ENCODE data around the gene TACC3.

Gene TACC3

GRCh38 chr4:1705732-1706131, 15.6 kb upstream of the TACC3 start:
- no peak overlapping the region for H3K4me2 ChIP-seq (ENCODE audit: low read depth, low read length)
- no peak overlapping the region for H3K9ac ChIP-seq (ENCODE audit: low read length)
- no peaks in the 10 kb centered on the region for H3K9me2 ChIP-seq (replicated peaks; ENCODE audit: insufficient read depth, low read length)
- no peak overlapping the region for H3K27ac ChIP-seq (ENCODE audit: low read length)
- peaks cover 78% of the 10 kb centered on the region for H4K20me1 ChIP-seq (ENCODE audit: insufficient read depth, low read length)
- peaks cover 22% of the 10 kb centered on the region for H3K36me3 ChIP-seq (replicated peaks; ENCODE audit: insufficient read depth, low read length)
- H2AFZ ChIP-seq (ENCODE audit: low read length): no peak overlapping the region
- no peak overlapping the region for H3K4me3 ChIP-seq (ENCODE audit: low read length)
- no peak for DNase-seq
- H3K27me3 ChIP-seq (replicated peaks; ENCODE audit: insufficient read depth, low read length): no peaks in the 10 kb centered on the region
- peaks cover 9% of the 10 kb centered on the region for H3K4me1 ChIP-seq (ENCODE audit: low read length)
- H3F3A ChIP-seq (ENCODE audit: insufficient read depth, low read length): peaks cover 7% of the 10 kb centered on the region
- TF ChIP-seq EZH2phosphoT487 (IDR thresholded peaks at IDR 0.05; ENCODE audit: low read length): no peak
- TF ChIP-seq EZH2 (optimal IDR thresholded peaks at IDR 0.05; ENCODE audit: low read depth, low read length): no peak
- no peak for TF ChIP-seq CTCF (IDR thresholded peaks at IDR 0.05; ENCODE audit: low read length)
- H3K79me2 ChIP-seq (ENCODE audit: low read length): peaks cover 97% of the 10 kb centered on the region
- H3K9me3 ChIP-seq (replicated peaks; ENCODE audit: insufficient read depth, low read length): no peaks in the 10 kb centered on the region

- peaks cover 9% of the 10 kb centered on the region for H3K4me1 ChIP-seq (ENCODE audit: low read length)
Observed at GRCh38 chr4:1706358-1706757, 15.0 kb upstream of the TACC3 start.

DNA sequence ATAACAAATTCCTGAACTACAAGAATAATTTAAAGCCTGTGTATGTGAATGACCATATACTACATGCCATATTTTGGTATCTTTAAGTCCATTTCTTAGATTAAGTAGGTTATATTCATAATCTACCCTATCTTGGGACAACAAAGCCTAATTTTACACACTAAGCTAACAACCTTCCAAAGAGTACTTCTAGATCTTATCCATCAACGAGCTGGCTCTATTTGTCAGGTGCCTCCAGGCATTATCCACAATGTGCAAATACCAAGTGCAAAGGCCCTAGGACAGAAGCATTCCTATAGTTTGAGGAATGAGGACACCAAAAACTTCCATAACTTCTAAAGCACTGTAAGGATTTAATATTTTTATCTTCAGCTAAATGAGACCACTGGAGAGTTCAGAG, 12.7 kb upstream of the TACC3 start:
- Histone ChIP-seq H3K9ac (ENCODE audit: low read length) (no peak overlapping the region), H3K27me3 (replicated peaks; ENCODE audit: insufficient read depth, low read length) (no peaks in the 10 kb centered on the region), H3K4me3 (ENCODE audit: low read length) (no peak overlapping the region), H3K9me3 (replicated peaks; ENCODE audit: insufficient read depth, low read length) (no peaks in the 10 kb centered on the region), H3F3A (ENCODE audit: insufficient read depth, low read length) (peaks cover 13% of the 10 kb centered on the region), H3K79me2 (ENCODE audit: low read length) (peaks cover 90% of the 10 kb centered on the region), H3K4me2 (ENCODE audit: low read depth, low read length) (peak overlapping the region; percentile 21; the same call in 1 of the 2 replicates), H2AFZ (ENCODE audit: low read length) (no peak overlapping the region), H4K20me1 (ENCODE audit: insufficient read depth, low read length) (peaks cover 55% of the 10 kb centered on the region), H3K4me1 (ENCODE audit: low read length) (peaks cover 9% of the 10 kb centered on the region), H3K36me3 (replicated peaks; ENCODE audit: insufficient read depth, low read length) (peaks cover 14% of the 10 kb centered on the region), H3K27ac (ENCODE audit: low read length) (no peak overlapping the region), H3K9me2 (replicated peaks; ENCODE audit: insufficient read depth, low read length) (no peaks in the 10 kb centered on the region)
- DNase-seq: no peak
- no peak for TF ChIP-seq EZH2 (optimal IDR thresholded peaks at IDR 0.05; ENCODE audit: low read depth, low read length)

More at GRCh38 chr4:1706358-1706757, 15.0 kb upstream of the TACC3 start:
- no peak overlapping the region for H3K27ac ChIP-seq (ENCODE audit: low read length)
- no peak for DNase-seq
- no peak overlapping the region for H2AFZ ChIP-seq (ENCODE audit: low read length)
- peaks cover 22% of the 10 kb centered on the region for H3K36me3 ChIP-seq (replicated peaks; ENCODE audit: insufficient read depth, low read length)
- H3K9me3 ChIP-seq (replicated peaks; ENCODE audit: insufficient read depth, low read length): no peaks in the 10 kb centered on the region
- no peak overlapping the region for H3K4me2 ChIP-seq (ENCODE audit: low read depth, low read length)
- no peak for TF ChIP-seq EZH2phosphoT487 (IDR thresholded peaks at IDR 0.05; ENCODE audit: low read length)
- no peak for TF ChIP-seq CTCF (IDR thresholded peaks at IDR 0.05; ENCODE audit: low read length)
- no peak for TF ChIP-seq EZH2 (optimal IDR thresholded peaks at IDR 0.05; ENCODE audit: low read depth, low read length)
- no peak overlapping the region for H3K9ac ChIP-seq (ENCODE audit: low read length)
- H3K9me2 ChIP-seq (replicated peaks; ENCODE audit: insufficient read depth, low read length): no peaks in the 10 kb centered on the region
- H3K27me3 ChIP-seq (replicated peaks; ENCODE audit: insufficient read depth, low read length): no peaks in the 10 kb centered on the region
- H3K79me2 ChIP-seq (ENCODE audit: low read length): peaks cover 97% of the 10 kb centered on the region
- H3K4me3 ChIP-seq (ENCODE audit: low read length): no peak overlapping the region
- H3F3A ChIP-seq (ENCODE audit: insufficient read depth, low read length): peaks cover 7% of the 10 kb centered on the region
- peaks cover 74% of the 10 kb centered on the region for H4K20me1 ChIP-seq (ENCODE audit: insufficient read depth, low read length)

DNA sequence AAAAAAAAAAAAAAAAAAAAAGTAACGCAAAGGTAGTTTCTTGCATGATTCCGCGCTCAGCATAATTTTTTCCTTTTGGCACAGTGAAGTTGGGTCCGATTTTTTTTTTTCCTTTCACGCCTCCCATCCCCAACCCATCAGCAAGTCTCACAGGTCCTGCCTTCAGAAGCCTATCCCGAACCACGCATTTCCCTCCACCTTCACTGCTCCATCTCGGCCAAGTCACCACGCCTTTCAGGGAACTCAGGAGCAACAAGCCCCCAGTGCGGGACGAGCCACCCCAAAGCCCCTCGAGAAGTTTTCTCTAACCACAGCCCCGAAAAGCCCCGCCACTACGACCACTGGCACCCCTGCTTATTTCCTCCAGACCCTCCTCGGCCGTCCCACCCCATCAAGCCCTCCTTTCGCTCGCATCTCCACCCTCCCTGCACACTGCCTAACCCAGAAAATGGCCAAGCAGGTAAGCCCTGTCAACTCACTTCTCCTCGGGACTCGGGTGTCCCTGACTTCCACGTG, 10.2 kb upstream of the TACC3 start:
- Histone ChIP-seq H3K4me2 (ENCODE audit: low read depth, low read length) (peak overlapping the region; percentile 74), H3K4me1 (ENCODE audit: low read length) (peaks cover 13% of the 10 kb centered on the region), H3K36me3 (replicated peaks; ENCODE audit: insufficient read depth, low read length) (peaks cover 2% of the 10 kb centered on the region; the same call in 1 of the 2 replicates)

More for the DNA sequence above, 10.2 kb upstream of the TACC3 start:
- TF ChIP-seq EZH2phosphoT487 (IDR thresholded peaks at IDR 0.05; ENCODE audit: low read length) (no peak), CTCF (IDR thresholded peaks at IDR 0.05; ENCODE audit: low read length) (no peak), EZH2 (optimal IDR thresholded peaks at IDR 0.05; ENCODE audit: low read depth, low read length) (no peak)
- Histone ChIP-seq H3F3A (ENCODE audit: insufficient read depth, low read length) (peaks cover 16% of the 10 kb centered on the region), H3K9me3 (replicated peaks; ENCODE audit: insufficient read depth, low read length) (no peaks in the 10 kb centered on the region), H3K27me3 (replicated peaks; ENCODE audit: insufficient read depth, low read length) (no peaks in the 10 kb centered on the region), H3K79me2 (ENCODE audit: low read length) (peaks cover 90% of the 10 kb centered on the region), H3K9me2 (replicated peaks; ENCODE audit: insufficient read depth, low read length) (no peaks in the 10 kb centered on the region), H2AFZ (ENCODE audit: low read length) (peak overlapping the region; percentile 16; the same call in 1 of the 2 replicates), H3K9ac (ENCODE audit: low read length) (peak overlapping the region; percentile 99), H3K27ac (ENCODE audit: low read length) (peak overlapping the region; percentile 100; the same call in 1 of the 2 replicates), H4K20me1 (ENCODE audit: insufficient read depth, low read length) (peaks cover 39% of the 10 kb centered on the region), H3K4me3 (ENCODE audit: low read length) (peak overlapping the region; percentile 95)
- DNase-seq: no peak
